ENCODE data around the gene P2RX5.

P2RX5 gene

GRCh38 chr17:3679531-3680126 is 16.3 kb downstream of the P2RX5 start:
- no peak overlapping the region for H3K27ac ChIP-seq
- TF ChIP-seq ZFX (IDR thresholded peaks at IDR 0.05; ENCODE audit: borderline replicate concordance) (no peak), CTCF (IDR thresholded peaks at IDR 0.05) (no peak)

GRCh38 chr17:3678821-3679530 is 17.0 kb downstream of the P2RX5 start:
- no peak overlapping the region for H3K27ac ChIP-seq
- TF ChIP-seq CTCF (IDR thresholded peaks at IDR 0.05) (no peak), ZFX (IDR thresholded peaks at IDR 0.05; ENCODE audit: borderline replicate concordance) (no peak)

GRCh38 chr17:3678095-3678820 is 17.7 kb downstream of the P2RX5 start:
- no peak overlapping the region for H3K27ac ChIP-seq
- TF ChIP-seq ZFX (IDR thresholded peaks at IDR 0.05; ENCODE audit: borderline replicate concordance) = no peak
- no peak for TF ChIP-seq CTCF (IDR thresholded peaks at IDR 0.05)

GRCh38 chr17:3675886-3676285 is 20.1 kb downstream of the P2RX5 start:
- H3K27ac ChIP-seq = no peak overlapping the region
- TF ChIP-seq ZFX (IDR thresholded peaks at IDR 0.05; ENCODE audit: borderline replicate concordance) = no peak
- no peak for TF ChIP-seq CTCF (IDR thresholded peaks at IDR 0.05)

- H3K27ac ChIP-seq = no peak overlapping the region
- TF ChIP-seq ZFX (IDR thresholded peaks at IDR 0.05; ENCODE audit: borderline replicate concordance) (no peak), CTCF (IDR thresholded peaks at IDR 0.05) (no peak)
Observed at GRCh38 chr17:3672571-3672970, 23.4 kb downstream of the P2RX5 start.

- TF ChIP-seq CTCF (IDR thresholded peaks at IDR 0.05) (no peak), ZFX (IDR thresholded peaks at IDR 0.05; ENCODE audit: borderline replicate concordance) (no peak)
- peak overlapping the region; percentile 96 for H3K27ac ChIP-seq
Observed at GRCh38 chr17:3669548-3669947, 26.4 kb downstream of the P2RX5 start.

- peak overlapping the region; percentile 96 for H3K27ac ChIP-seq
- TF ChIP-seq CTCF (IDR thresholded peaks at IDR 0.05) (no peak), ZFX (IDR thresholded peaks at IDR 0.05; ENCODE audit: borderline replicate concordance) (no peak)
Observed at GRCh38 chr17:3669085-3669347, 26.9 kb downstream of the P2RX5 start.
